T-helper 2 cell (primary cell): Measurements from ENCODE around the gene EXOC7.

Experiments
- DNase-seq, 5 experiments: peaks; one replicate each; pipeline versions ENCODE4 v3.0.0 to v3.0.0-alpha.2; 2012 to 2022

EXOC7 gene

GRCh38 chr17:76121932-76122430, 18.4 kb upstream of the EXOC7 start:
- no peak for DNase-seq

- DNase-seq: no peak
Observed at GRCh38 chr17:76120658-76121008, 17.0 kb upstream of the EXOC7 start.

- DNase-seq: no peak
Observed at GRCh38 chr17:76119409-76120371, 16.1 kb upstream of the EXOC7 start.

- DNase-seq: no peak
Observed at GRCh38 chr17:76115138-76115754, 11.7 kb upstream of the EXOC7 start.

- DNase-seq: no peak
Observed at GRCh38 chr17:76111956-76112355, 8.4 kb upstream of the EXOC7 start.

- peak in 1 of 5 experiments; percentile 21 for DNase-seq
Observed at GRCh38 chr17:76107509-76107908, 3.9 kb upstream of the EXOC7 start.

GRCh38 chr17:76106703-76107102, 3.1 kb upstream of the EXOC7 start:
- no peak for DNase-seq

- no peak for DNase-seq
Observed at GRCh38 chr17:76104896-76105231, 1.3 kb upstream of the EXOC7 start.

GRCh38 chr17:76104140-76104895, 731 bp upstream of the EXOC7 start:
- DNase-seq: no peak

- no peak for DNase-seq
Observed at GRCh38 chr17:76102944-76103273, 678 bp downstream of the EXOC7 start.

- DNase-seq: no peak
Observed at GRCh38 chr17:76097716-76098295, 5.8 kb downstream of the EXOC7 start.

- DNase-seq: no peak
Observed at GRCh38 chr17:76095943-76096342, 7.6 kb downstream of the EXOC7 start.

- DNase-seq: no peak
Observed at GRCh38 chr17:76094046-76094445, 9.5 kb downstream of the EXOC7 start.

GRCh38 chr17:76092526-76093413, 10.8 kb downstream of the EXOC7 start:
- DNase-seq: no peak

GRCh38 chr17:76091526-76092286, 11.9 kb downstream of the EXOC7 start:
- DNase-seq: no peak

- DNase-seq: no peak
Observed at GRCh38 chr17:76090517-76091129, 13.0 kb downstream of the EXOC7 start.

- DNase-seq: no peak
Observed at GRCh38 chr17:76089680-76090516, 13.7 kb downstream of the EXOC7 start.

- no peak for DNase-seq
Observed at GRCh38 chr17:76088868-76089576, 14.6 kb downstream of the EXOC7 start.
